H1 (cell line): ENCODE results near the gene LYSET.

ENCODE experiments used
- JUND ChIP-seq: IDR thresholded peaks from 2 replicates; pipeline ENCODE4 v1.6.1; 2011; ENCODE audit warnings: mild to moderate bottlenecking, improper control_type of control experiment, low read length
- RFX5 ChIP-seq: IDR thresholded peaks from 2 replicates; pipeline ENCODE4 v1.6.1; 2011; ENCODE audit warnings: low read depth, low read length, improper control_type of control experiment, borderline replicate concordance
- TAF1 ChIP-seq: IDR thresholded peaks from 2 replicates; pipeline ENCODE4 v1.6.1; 2011; ENCODE audit warnings: mild to moderate bottlenecking, low read depth, low read length
- YY1 ChIP-seq: IDR thresholded peaks from 2 replicates; pipeline ENCODE4 v1.6.1; 2011; ENCODE audit warnings: low read depth, mild to moderate bottlenecking, low read length

DNA sequence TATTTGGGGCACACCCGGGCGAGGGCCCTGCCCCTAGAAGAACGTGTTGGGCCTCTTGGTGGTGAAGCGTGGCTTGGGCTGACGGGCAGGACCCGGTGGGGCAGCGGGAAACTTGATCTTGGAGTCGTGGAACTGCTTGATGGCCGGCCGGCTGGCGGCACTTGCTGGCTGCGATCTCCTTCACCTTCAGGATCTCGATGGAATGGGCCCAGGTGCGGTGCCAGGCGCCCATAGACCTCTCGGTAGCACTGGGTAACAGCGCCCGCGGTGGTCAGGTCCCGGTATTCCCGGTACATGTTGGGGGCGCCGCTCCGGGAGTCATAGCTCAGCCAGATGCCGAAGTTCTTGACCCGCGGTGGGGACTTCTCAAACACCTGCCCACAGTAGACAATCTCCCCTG lies 38.4 kb downstream of the LYSET start:
- TF ChIP-seq YY1 (no peak), RFX5 (no peak), TAF1 (no peak), JUND (no peak)
